Myocyte (in vitro differentiated cells): Measurements from ENCODE around the gene HEXD. TPM values are rescaled to one million over a fixed set of nuclear protein-coding genes. Genes with fewer than 3 reads are reported as not detected.
A peak's percentile ranks its signal among the peaks of the same experiment; 100 is the strongest.
"Not testable (repeated sequence)": the region's sequence is repeated elsewhere in the genome, so short reads cannot be mapped to it uniquely, and the experiment has no call there.

ENCODE experiments used
- DNase-seq: peaks from one replicate; pipeline ENCODE4 v3.0.0-alpha.2; 2012; ENCODE audit warnings: low read depth
- total RNA-seq: library from RNA; depleted of rRNA; stranded (reverse); fragments of >200 nt; gene quantifications from 2 replicates; pipeline ENCODE4 v1.2.3, GENCODE V29; 2014

The HEXD gene
- total RNA-seq, 1 donor from 2014 or later, result 30.2 TPM

GRCh38 chr17:82439829-82440365, 21.8 kb downstream of the HEXD start:
- no peak for DNase-seq

- no peak for DNase-seq
Observed at GRCh38 chr17:82440469-82440981, 22.4 kb downstream of the HEXD start.

GRCh38 chr17:82440991-82441627, 23.0 kb downstream of the HEXD start:
- peak; percentile 83 for DNase-seq

DNA sequence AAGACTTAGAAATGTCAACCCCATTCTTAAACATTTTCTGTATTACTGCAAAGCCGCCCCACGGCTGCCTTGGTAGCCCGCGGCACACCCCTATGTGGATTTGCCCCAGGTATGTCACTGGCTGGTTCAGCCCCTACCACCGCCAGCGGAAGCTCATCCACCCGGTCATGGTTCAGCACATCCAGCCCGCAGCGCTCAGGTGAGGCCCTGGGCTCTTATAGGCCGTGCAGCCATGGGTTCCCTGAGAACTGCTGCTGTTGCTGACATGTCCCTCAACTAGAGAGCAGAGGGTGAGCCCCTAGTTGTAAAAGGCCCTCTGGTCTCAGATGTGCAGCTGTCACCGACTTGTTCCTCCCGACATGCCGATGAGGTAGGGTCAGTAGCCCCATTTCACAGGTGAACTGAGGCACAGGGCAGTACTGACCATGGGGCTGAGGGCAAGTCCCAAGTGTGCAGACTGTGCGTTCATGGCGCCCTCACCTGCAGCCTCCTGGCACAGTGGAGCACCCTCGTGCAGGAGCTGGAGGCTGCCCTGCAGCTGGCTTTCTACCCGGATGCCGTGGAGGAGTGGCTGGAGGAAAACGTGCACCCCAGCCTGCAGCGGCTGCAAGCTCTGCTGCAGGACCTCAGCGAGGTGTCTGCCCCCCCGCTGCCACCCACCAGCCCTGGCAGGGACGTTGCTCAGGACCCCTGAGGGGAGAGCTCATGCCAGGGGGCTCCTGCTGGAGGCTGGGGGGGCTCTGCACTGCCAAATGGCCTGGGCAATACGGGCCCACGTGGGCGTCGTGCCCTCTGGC, 23.7 kb downstream of the HEXD start:
- no peak for DNase-seq

GRCh38 chr17:82442643-82443464, 24.7 kb downstream of the HEXD start:
- DNase-seq, result no peak

DNA sequence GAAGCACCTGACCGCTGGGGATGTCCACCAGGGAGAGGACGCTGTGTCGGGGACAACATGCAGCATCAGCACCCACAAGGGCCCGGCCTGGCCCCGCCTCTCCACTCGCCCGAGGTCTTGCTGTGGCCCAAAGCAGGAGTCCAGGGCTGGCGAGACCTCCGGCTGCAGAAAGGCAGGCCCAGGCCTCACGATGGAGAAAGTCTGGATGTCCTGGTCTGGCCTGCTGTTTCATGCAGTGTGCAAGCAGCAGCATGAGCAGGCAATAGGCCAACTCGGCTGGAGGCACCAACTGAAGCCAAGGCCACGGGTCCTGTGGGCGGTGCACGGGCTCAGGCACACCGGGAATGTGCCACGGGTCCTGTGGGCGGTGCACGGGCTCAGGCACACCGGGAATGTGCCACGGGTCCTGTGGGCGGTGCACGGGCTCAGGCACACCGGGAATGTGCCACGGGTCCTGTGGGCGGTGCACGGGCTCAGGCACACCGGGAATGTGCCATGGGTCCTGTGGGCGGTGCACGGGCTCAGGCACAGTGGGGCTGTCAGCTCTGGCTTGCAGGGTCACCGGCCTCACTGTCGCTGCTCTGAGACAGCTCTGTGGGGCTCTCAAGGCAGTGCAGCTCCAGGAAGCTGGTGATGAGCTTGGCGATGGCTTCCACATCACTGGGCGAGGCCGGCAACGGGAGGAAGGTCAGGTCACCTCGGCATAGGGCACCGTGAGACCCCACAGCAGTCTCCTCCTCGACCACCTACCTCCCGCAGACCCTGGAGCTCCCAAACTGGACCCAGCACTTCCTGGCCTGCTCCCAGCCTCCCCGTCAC, 25.5 kb downstream of the HEXD start:
- no peak for DNase-seq

GRCh38 chr17:82444284-82444893, 26.2 kb downstream of the HEXD start:
- no peak for DNase-seq

DNA sequence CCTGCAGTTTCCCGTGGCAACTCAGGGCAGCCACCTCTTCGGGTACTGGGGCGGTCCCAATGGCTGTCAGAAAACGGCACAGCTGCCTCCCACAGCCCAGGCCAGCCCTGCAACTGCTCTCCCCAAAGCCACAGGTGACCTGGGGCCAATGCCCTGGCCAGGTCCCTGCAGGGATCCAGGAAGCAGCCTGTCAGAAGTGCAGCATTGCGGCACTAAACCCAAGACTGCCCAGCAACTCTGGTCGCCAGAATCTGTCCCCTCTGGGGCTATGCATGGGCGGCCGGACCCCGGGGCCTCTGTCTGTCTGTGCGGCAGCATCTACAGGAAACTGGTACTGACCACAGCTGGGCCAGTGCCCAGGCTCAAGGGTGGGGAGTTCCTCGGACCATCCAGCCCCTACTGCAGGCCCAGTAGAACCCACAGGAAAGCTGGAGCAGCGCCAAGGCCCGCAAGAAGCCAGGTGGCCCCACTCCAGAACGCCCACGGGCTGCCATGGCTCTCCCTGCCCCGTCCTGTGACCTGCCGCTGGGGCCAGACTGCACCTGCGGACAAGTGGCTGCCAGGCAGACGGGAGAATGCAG, 26.9 kb downstream of the HEXD start:
- no peak for DNase-seq

GRCh38 chr17:82445542-82445941, 27.4 kb downstream of the HEXD start:
- DNase-seq, result peak; percentile 18

GRCh38 chr17:82446124-82446523, 28.0 kb downstream of the HEXD start:
- DNase-seq, result no peak

DNA sequence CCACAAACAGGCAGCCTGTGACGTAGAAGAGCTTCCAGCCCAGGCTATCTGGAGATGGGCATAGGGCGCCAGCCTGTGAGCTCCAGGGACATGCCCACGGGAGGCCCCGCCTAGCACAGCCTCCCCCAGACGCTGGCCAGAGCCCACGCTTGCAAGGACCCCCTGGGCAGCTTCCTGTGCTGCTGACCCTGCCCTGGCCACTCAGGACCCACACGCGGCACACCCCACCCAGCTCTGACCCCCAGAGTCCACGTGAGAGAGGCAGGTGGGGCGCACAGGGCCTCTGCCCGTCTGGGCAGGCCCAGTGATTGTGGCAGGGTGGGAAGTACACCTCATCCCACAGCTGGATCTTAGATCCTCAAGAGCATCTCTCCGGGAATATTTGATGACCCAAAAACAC, 28.5 kb downstream of the HEXD start:
- no peak for DNase-seq

DNA sequence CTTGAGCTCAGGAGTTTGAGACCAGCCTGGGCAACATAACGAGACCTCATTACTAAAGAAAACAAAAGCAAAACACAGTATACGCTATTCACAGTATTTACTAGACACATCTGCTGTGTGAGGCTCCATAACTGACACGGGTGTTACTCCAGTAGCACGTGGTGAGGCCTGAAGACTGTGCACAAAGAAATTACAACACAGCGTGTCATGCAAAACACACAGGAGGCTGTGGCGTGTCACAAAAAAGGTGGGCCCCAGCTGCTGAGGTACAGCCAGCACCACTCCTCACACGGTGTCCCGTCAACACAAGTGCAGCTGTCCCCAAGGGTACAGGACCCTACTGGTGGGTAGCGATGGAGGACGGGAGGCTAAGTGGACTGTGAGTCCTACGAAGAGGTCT, 29.7 kb downstream of the HEXD start:
- DNase-seq, result no peak

DNA sequence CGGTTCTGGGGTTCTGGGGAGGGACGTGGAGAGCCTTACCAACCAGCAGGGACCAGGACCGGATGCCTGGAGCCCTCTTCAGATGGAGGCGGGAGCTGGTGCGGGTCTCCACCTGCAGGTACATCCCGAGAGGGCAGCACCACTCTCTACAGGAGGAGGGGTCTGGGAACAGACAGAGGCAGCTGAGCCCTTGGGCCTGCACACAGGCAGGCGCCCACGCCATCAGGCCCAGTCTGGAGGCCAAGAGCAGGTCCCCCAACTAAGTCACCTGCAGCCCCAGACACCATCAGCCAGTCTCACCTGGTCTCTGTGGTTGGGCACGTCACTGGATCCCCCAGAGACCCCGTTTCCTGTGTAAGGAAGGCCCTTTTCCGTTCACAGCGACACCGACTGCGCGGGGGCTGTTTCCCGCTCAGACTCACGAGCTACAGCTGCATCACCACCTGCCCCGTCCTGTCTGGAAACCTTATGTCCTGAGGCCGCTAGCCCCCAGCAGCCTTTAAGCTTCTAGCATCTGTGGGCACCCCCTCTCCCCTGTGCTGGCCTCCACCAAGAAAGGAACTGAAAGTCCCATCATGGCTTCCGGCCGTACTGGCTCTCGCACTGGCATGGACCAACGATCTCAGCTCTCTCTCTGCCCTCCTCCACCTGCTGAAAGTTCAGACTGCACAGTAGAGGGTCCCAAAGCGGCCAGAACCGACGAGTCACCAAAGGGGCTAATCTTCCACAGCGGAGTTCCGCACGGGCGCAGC, 31.2 kb downstream of the HEXD start:
- no peak for DNase-seq

DNA sequence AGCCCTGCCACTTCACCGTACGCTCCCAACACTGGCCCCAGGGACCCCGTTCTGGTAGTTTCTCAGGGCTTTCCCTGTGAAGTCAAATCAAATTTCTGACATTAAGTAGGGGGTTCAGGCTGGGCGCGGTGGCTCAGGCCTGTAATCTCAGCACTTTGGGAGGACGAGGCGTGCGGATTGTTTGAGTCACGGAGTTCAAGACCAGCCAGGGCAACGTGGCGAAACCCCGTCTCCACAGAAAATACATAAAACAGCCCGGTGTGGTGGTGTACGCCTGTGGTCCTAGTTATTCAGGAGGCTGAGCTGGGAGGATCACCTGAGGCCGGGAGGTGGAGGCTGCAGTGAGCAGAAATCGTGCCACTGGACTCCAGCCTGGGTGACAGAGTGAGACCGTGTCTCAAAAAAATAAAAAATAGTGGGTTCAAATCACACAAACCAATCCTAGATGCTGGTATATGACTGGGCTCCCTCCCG, 31.8 kb downstream of the HEXD start:
- DNase-seq, result no peak

- peak; percentile 91 for DNase-seq
Observed at GRCh38 chr17:82450357-82451106, 32.4 kb downstream of the HEXD start, which contains the start of gene CYBC1. TSS of gene CYBC1 (minus strand) at chr17:82450752. CDS start at chr17:82449254, 1,498 bp downstream.

DNA sequence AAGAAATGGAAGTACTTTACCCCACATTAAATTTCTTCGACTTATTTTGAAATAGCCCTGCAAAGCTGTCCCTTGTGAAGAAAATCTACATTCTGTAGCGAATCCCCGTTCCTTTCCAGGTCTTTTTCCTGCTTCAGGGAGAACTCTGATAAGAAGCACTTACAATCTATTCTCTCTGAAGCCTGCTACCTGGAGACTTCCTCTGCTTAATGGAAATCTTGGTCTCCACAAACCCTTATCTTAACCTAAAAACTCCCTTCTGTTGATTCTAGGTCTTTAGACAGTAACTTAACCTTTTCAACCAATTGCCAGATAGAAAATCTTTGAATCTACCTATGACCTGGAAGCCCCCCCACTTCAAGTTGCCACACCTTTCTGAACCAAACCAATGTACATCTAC, 34.0 kb downstream of the HEXD start:
- DNase-seq, result no peak

- not testable (repeated sequence) for DNase-seq
Observed at GRCh38 chr17:82453151-82453550, 35.0 kb downstream of the HEXD start.

DNA sequence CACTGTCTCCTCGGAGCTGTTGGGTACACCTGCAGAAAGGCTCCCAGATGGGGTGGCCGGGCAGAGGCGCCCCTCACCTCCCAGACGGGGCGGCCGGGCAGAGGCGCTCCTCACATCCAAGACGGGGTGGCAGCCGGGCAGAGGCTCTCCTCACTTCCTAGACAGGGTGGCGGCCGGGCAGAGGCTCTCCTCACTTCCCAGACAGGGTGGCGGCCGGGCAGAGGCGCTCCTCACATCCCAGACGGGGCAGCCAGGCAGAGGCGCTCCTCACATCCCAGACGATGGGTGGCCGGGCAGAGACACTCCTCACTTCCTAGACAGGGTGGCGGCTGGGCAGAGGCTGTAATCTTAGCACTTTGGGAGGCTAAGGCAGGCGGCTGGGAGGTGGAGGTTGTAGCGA, 35.6 kb downstream of the HEXD start:
- not testable (repeated sequence) for DNase-seq
